HCT116 (cell line): ENCODE data around the gene TNNI3. TPM values are rescaled to one million over a fixed set of nuclear protein-coding genes. Genes with fewer than 3 reads are reported as not detected.
A peak's percentile ranks its signal among the peaks of the same experiment; 100 is the strongest.

Experiments used
- ATAC-seq: fragments of 200-7000 bp; cut with Tn5 transposase; 2 replicates; pipeline ENCODE4 v1.9.1; 2020; ENCODE audit warnings: mild to moderate bottlenecking, moderate library complexity
- BruUV-seq: library from RNA; stranded (reverse); fragments of 400-500 nt; replicated peaks from 2 replicates; lab custom pipeline; 2021; lab: Mats Ljungman, UMichigan
- CTCF ChIA-PET: fragments of 300-600 bp; sonication (Branson Sonifier 250); formaldehyde crosslinking; loops from one replicate; lab custom pipeline; 2021; ENCODE audit warnings: antibody characterized with exemption; lab: Charles Lee
- POLR2A ChIA-PET: fragments of 300-600, 350-600 bp; sonication (Branson Sonifier 250); formaldehyde crosslinking; loops from one replicate; lab custom pipeline; 2021; ENCODE audit warnings: antibody characterized with exemption; lab: Charles Lee
- RAD21 ChIA-PET, 2 experiments: fragments of 300-600 bp; sonication (Branson Sonifier 250); formaldehyde crosslinking; loops; one replicate each; lab custom pipeline; 2023; ENCODE audit warnings: low total read pairs in 2 of 2; ENCODE audit not compliant: uncharacterized antibody in 2 of 2, unreplicated experiment in 2 of 2, low non-redundant PET in 1 of 2; lab: Charles Lee
- DNase-seq: peaks from one replicate; pipeline ENCODE4 v3.0.0-alpha.2; 2010; ENCODE audit warnings: low read depth, low spot score
- H2AFZ ChIP-seq: fragments of 200-600 bp; shearing (Covaris generic), sonication (generic); 2 replicates; pipeline ENCODE4 v1.6.1; 2017; ENCODE audit warnings: low read depth, mixed run types, mixed read lengths, antibody characterized with exemption, low read length; ENCODE audit not compliant: poor library complexity, severe bottlenecking
- H3K27ac ChIP-seq: 2 replicates; pipeline ENCODE4 v1.5.1; 2012; ENCODE audit warnings: low read depth, low read length
- H3K27me3 ChIP-seq: fragments of 200-600 bp; sonication (generic); 2 replicates; pipeline ENCODE4 v1.6.1; 2016; ENCODE audit warnings: mixed run types, low read length, mixed read lengths; ENCODE audit not compliant: insufficient read depth
- H3K36me3 ChIP-seq, 2 experiments: fragments of 200-500 bp in 1 of 2; fragments of 200-600 bp in 1 of 2; sonication (Bioruptor generic) in 1 of 2; sonication (generic) in 1 of 2; 2 replicates each; pipeline versions ENCODE4 v1.5.1 to v1.6.1; 2014 to 2016; ENCODE audit warnings: low read length in 2 of 2, inconsistent platforms in 1 of 2, mixed read lengths in 1 of 2, mixed run types in 1 of 2; ENCODE audit not compliant: insufficient read depth in 2 of 2, control insufficient read depth in 1 of 2
- H3K4me1 ChIP-seq, 2 experiments: fragments of 200-600 bp in 1 of 2; sonication (generic) in 1 of 2; 2 replicates each; pipeline versions ENCODE4 v1.5.1 to v1.6.1; 2012 to 2017; ENCODE audit warnings: low read length in 2 of 2, inconsistent platforms in 1 of 2, mild to moderate bottlenecking in 1 of 2, mixed read lengths in 1 of 2, mixed run types in 1 of 2, moderate library complexity in 1 of 2; ENCODE audit not compliant: insufficient read depth in 2 of 2, control insufficient read depth in 1 of 2
- H3K4me2 ChIP-seq: fragments of 200-600 bp; sonication (generic); 2 replicates; pipeline ENCODE4 v1.6.1; 2017; ENCODE audit warnings: mixed run types, low read length, mixed read lengths
- H3K4me3 ChIP-seq, 2 experiments: fragments of 200-600 bp in 1 of 2; sonication (generic) in 1 of 2; replicated peaks in 1 of 2; 2 replicates each; pipeline ENCODE4 v1.5.1; 2011 to 2016; ENCODE audit warnings: low read length in 2 of 2, control low read depth in 1 of 2, low read depth in 1 of 2, mild to moderate bottlenecking in 1 of 2, mixed read lengths in 1 of 2, mixed run types in 1 of 2
- H3K79me2 ChIP-seq: fragments of 200-600 bp; sonication (generic); 2 replicates; pipeline ENCODE4 v1.6.1; 2017; ENCODE audit warnings: mild to moderate bottlenecking, mixed run types, low read length, moderate library complexity, mixed read lengths; ENCODE audit not compliant: insufficient read depth
- H3K9ac ChIP-seq: fragments of 200-600 bp; sonication (generic); 2 replicates; pipeline ENCODE4 v1.6.1; 2016; ENCODE audit warnings: low read length, mixed read lengths
- H3K9me2 ChIP-seq: fragments of 200-600 bp; sonication (generic), shearing (Covaris generic); 2 replicates; pipeline ENCODE4 v1.6.1; 2017; ENCODE audit warnings: mixed run types, mild to moderate bottlenecking, moderate library complexity; ENCODE audit not compliant: insufficient read depth
- H3K9me3 ChIP-seq, 2 experiments: fragments of 200-500 bp in 1 of 2; fragments of 200-600 bp in 1 of 2; sonication (Bioruptor generic) in 1 of 2; sonication (generic) in 1 of 2; 2 replicates each; pipeline ENCODE4 v1.6.1; 2014 to 2017; ENCODE audit warnings: low read length in 2 of 2, mixed read lengths in 2 of 2, inconsistent platforms in 1 of 2, low read depth in 1 of 2, mild to moderate bottlenecking in 1 of 2, mixed run types in 1 of 2, moderate library complexity in 1 of 2; ENCODE audit not compliant: control insufficient read depth in 1 of 2, insufficient read depth in 1 of 2
- H4K20me1 ChIP-seq: fragments of 200-600 bp; sonication (generic), shearing (Covaris generic); 2 replicates; pipeline ENCODE4 v1.6.1; 2017; ENCODE audit warnings: mixed run types, mild to moderate bottlenecking, moderate library complexity; ENCODE audit not compliant: insufficient read depth
- CBX3 ChIP-seq: IDR thresholded peaks from 2 replicates; pipeline ENCODE4 v1.6.1; 2012; ENCODE audit warnings: low read depth
- ELF1 ChIP-seq: IDR thresholded peaks from 2 replicates; pipeline ENCODE4 v1.6.1; 2012; ENCODE audit warnings: low read depth, borderline replicate concordance
- EZH2 ChIP-seq: fragments of 200-600 bp; sonication (generic); IDR thresholded peaks from 2 replicates; pipeline ENCODE4 v1.6.1; 2017; ENCODE audit warnings: antibody characterized with exemption, mixed run types
- EZH2phosphoT487 ChIP-seq: fragments of 200-600 bp; IDR thresholded peaks from 2 replicates; pipeline ENCODE4 v1.6.1; 2018; ENCODE audit warnings: antibody characterized with exemption, borderline replicate concordance
- JUND ChIP-seq: IDR thresholded peaks from 2 replicates; pipeline ENCODE4 v1.6.1; 2012
- MAX ChIP-seq: IDR thresholded peaks from 2 replicates; pipeline ENCODE4 v1.6.1; 2012
- POLR2A ChIP-seq: IDR thresholded peaks from 2 replicates; pipeline ENCODE4 v1.7.0; 2011; ENCODE audit warnings: borderline replicate concordance; ENCODE audit not compliant: insufficient read depth, insufficient read length; ENCODE audit errors: extremely low read depth
- POLR2AphosphoS5 ChIP-seq: IDR thresholded peaks from 2 replicates; pipeline ENCODE4 v1.6.1; 2011; ENCODE audit warnings: mild to moderate bottlenecking, low read depth, low read length, moderate library complexity
- RAD21 ChIP-seq: IDR thresholded peaks from 2 replicates; pipeline ENCODE4 v1.6.1; 2012; ENCODE audit warnings: low read depth, mild to moderate bottlenecking
- SIN3A ChIP-seq: IDR thresholded peaks from 2 replicates; pipeline ENCODE4 v1.6.1; 2012; ENCODE audit warnings: low read depth
- SP1 ChIP-seq: IDR thresholded peaks from 2 replicates; pipeline ENCODE4 v1.6.1; 2012; ENCODE audit warnings: low read depth
- SRF ChIP-seq: IDR thresholded peaks from 2 replicates; pipeline ENCODE4 v1.6.1; 2012; ENCODE audit warnings: low read depth
- TCF7L2 ChIP-seq: IDR thresholded peaks from 2 replicates; pipeline ENCODE4 v1.7.0; 2011; ENCODE audit warnings: borderline replicate concordance, inconsistent platforms; ENCODE audit not compliant: insufficient read depth, insufficient read length; ENCODE audit errors: extremely low read depth
- YY1 ChIP-seq: IDR thresholded peaks from 2 replicates; pipeline ENCODE4 v1.6.1; 2011; ENCODE audit warnings: low read length, low read depth, moderate library complexity, mild to moderate bottlenecking; ENCODE audit not compliant: insufficient replicate concordance; ENCODE audit errors: extremely low read depth
- ZFX ChIP-seq: fragments of 450-650 bp; IDR thresholded peaks from 2 replicates; pipeline ENCODE4 v1.6.1; 2017
- ZNF274 ChIP-seq: fragments of 200-500 bp; sonication (Bioruptor generic); IDR thresholded peaks from 2 replicates; pipeline ENCODE4 v1.6.1; 2014; ENCODE audit warnings: mild to moderate bottlenecking, low read depth, low read length, inconsistent platforms
- intact Hi-C: fragments of 100-400 bp; cut with micrococcal nuclease; formaldehyde crosslinking; loops from 2 replicates; pipeline ENCODE4 v1.10.0; 2022
- total RNA-seq: library from RNA; stranded (reverse); gene quantifications from one replicate; pipeline ENCODE4 v1.2.1, GENCODE V29; 2021; ENCODE audit not compliant: unreplicated experiment
- TF ChIP-seq, protein P1 (sequence below), 3 experiments: fragments of 200-600 bp in 1 of 3; sonication (generic) in 1 of 3; IDR thresholded peaks in 2 of 3; conservative IDR thresholded peaks in 1 of 3; 2 replicates each; pipeline ENCODE4 v1.5.1; 2012 to 2017; ENCODE audit warnings: low read depth in 2 of 3, low read length in 2 of 3, antibody characterized with exemption in 1 of 3, borderline replicate concordance in 1 of 3, control low read depth in 1 of 3, mild to moderate bottlenecking in 1 of 3, mixed read lengths in 1 of 3, mixed run types in 1 of 3, moderate library complexity in 1 of 3; ENCODE audit not compliant: insufficient read depth in 1 of 3
- TF ChIP-seq, protein P2 (sequence below): IDR thresholded peaks from 2 replicates; pipeline ENCODE4 v1.6.1; 2012; ENCODE audit warnings: low read depth

The TNNI3 gene
- total RNA-seq, 1 experiment from 2014 or later = 42.1 TPM

GRCh38 chr19:55160128-55160985, 2.8 kb upstream of the TNNI3 start:
- Histone ChIP-seq H3K9me2 (no peaks in the 10 kb centered on the region), H3K4me2 (peak overlapping the region; percentile 96)
- CTCF ChIA-PET = interaction anchor here (0.7 to 3.0 kb wide), 17 partner anchors 9 to 279 kb away, joined by 3 to 53 read pairs (median 4); partner anchors contain the start of genes HSPBP1, PTPRH, RDH13 and SYT5

More at GRCh38 chr19:55160128-55160985, 2.8 kb upstream of the TNNI3 start:
- ChIA-PET RAD21 (interaction anchor here (0.6 to 2.6 kb wide), 4 partner anchors 14 to 19 kb away, joined by 3 to 11 read pairs (median 8); no protein-coding TSS in a partner anchor), POLR2A (interaction anchor here (0.8 to 2.9 kb wide), 7 partner anchors 8 to 471 kb away, joined by 3 to 24 read pairs (median 4); partner anchors contain the start of genes KMT5C and PPP6R1)
- BruUV-seq = TSS peak; percentile 78
- Histone ChIP-seq H3K27me3 (no peaks in the 10 kb centered on the region), H3K79me2 (peaks cover 12% of the 10 kb centered on the region), H2AFZ (no peak overlapping the region), H3K27ac (peak overlapping the region; percentile 78), H4K20me1 (no peaks in the 10 kb centered on the region), H3K9ac (peak overlapping the region; percentile 81), H3K36me3 (no peaks in the 10 kb centered on the region), H3K4me3 (peak overlapping the region; percentile 67 to 74), H3K4me1 (peaks cover 13 to 53% of the 10 kb centered on the region in 2 experiments), H3K9me3 (no peaks in the 10 kb centered on the region)
- ATAC-seq (peak; percentile 77), DNase-seq (peak; percentile 92)
- TF ChIP-seq SP1 (peak; percentile 59), MAX (peak; percentile 91), SIN3A (no peak), EZH2 (no peak), CBX3 (no peak), POLR2AphosphoS5 (peak; percentile 68), ZFX (no peak), ELF1 (no peak), TCF7L2 (peak; percentile 64), EZH2phosphoT487 (no peak), YY1 (peak; percentile 49), RAD21 (peak; percentile 94), SRF (no peak), ZNF274 (no peak), POLR2A (no peak), JUND (no peak)
- TF ChIP-seq, protein P1, sequence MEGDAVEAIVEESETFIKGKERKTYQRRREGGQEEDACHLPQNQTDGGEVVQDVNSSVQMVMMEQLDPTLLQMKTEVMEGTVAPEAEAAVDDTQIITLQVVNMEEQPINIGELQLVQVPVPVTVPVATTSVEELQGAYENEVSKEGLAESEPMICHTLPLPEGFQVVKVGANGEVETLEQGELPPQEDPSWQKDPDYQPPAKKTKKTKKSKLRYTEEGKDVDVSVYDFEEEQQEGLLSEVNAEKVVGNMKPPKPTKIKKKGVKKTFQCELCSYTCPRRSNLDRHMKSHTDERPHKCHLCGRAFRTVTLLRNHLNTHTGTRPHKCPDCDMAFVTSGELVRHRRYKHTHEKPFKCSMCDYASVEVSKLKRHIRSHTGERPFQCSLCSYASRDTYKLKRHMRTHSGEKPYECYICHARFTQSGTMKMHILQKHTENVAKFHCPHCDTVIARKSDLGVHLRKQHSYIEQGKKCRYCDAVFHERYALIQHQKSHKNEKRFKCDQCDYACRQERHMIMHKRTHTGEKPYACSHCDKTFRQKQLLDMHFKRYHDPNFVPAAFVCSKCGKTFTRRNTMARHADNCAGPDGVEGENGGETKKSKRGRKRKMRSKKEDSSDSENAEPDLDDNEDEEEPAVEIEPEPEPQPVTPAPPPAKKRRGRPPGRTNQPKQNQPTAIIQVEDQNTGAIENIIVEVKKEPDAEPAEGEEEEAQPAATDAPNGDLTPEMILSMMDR (IDR thresholded peaks at IDR 0.05 in 2 of 3, conservative IDR thresholded peaks at IDR 0.05 in 1 of 3; ENCODE audit: borderline replicate concordance in 1 of 3, insufficient read depth in 1 of 3, low read depth in 2 of 3, low read length in 2 of 3) = peak; percentile 89 to 97 (median 96)
- TF ChIP-seq, protein P2, sequence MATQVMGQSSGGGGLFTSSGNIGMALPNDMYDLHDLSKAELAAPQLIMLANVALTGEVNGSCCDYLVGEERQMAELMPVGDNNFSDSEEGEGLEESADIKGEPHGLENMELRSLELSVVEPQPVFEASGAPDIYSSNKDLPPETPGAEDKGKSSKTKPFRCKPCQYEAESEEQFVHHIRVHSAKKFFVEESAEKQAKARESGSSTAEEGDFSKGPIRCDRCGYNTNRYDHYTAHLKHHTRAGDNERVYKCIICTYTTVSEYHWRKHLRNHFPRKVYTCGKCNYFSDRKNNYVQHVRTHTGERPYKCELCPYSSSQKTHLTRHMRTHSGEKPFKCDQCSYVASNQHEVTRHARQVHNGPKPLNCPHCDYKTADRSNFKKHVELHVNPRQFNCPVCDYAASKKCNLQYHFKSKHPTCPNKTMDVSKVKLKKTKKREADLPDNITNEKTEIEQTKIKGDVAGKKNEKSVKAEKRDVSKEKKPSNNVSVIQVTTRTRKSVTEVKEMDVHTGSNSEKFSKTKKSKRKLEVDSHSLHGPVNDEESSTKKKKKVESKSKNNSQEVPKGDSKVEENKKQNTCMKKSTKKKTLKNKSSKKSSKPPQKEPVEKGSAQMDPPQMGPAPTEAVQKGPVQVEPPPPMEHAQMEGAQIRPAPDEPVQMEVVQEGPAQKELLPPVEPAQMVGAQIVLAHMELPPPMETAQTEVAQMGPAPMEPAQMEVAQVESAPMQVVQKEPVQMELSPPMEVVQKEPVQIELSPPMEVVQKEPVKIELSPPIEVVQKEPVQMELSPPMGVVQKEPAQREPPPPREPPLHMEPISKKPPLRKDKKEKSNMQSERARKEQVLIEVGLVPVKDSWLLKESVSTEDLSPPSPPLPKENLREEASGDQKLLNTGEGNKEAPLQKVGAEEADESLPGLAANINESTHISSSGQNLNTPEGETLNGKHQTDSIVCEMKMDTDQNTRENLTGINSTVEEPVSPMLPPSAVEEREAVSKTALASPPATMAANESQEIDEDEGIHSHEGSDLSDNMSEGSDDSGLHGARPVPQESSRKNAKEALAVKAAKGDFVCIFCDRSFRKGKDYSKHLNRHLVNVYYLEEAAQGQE = no peak
- intact Hi-C loops = no loop called here
